B cell (primary cell): Measurements from ENCODE around the gene CFAP251.

Source experiments
- CTCF ChIP-seq: fragments of 200-600 bp; IDR thresholded peaks from one replicate; pipeline ENCODE4 v1.8.0; 2022; ENCODE audit warnings: antibody characterized with exemption, mild to moderate bottlenecking
- EZH2 ChIP-seq: IDR thresholded peaks from 2 replicates; pipeline ENCODE4 v1.6.1; 2012; ENCODE audit warnings: borderline replicate concordance, low read depth, mild to moderate bottlenecking, moderate library complexity, low read length; ENCODE audit not compliant: insufficient read depth, poor library complexity, severe bottlenecking

GRCh38 chr12:122020795-122021192, 102.4 kb downstream of the CFAP251 start:
- TF ChIP-seq CTCF (no peak), EZH2 (no peak)
